GM21619 (cell line): ENCODE data around the gene SIT1.
"Not testable (repeated sequence)": the region's sequence is repeated elsewhere in the genome, so short reads cannot be mapped to it uniquely, and the experiment has no call there.

Experiments used
- ATAC-seq: cut with Tn5 transposase; IDR thresholded peaks from one replicate; pipeline ENCODE4 v1.9.1; 2021; ENCODE audit not compliant: unreplicated experiment

The SIT1 gene

GRCh38 chr9:35638751-35639150, 12.0 kb downstream of the SIT1 start:
- ATAC-seq: not testable (repeated sequence)

GRCh38 chr9:35637427-35637955, 13.2 kb downstream of the SIT1 start:
- ATAC-seq: not testable (repeated sequence)

- not testable (repeated sequence) for ATAC-seq
Observed at GRCh38 chr9:35636877-35637246, 13.9 kb downstream of the SIT1 start.

- no peak for ATAC-seq
Observed at GRCh38 chr9:35636135-35636876, 14.4 kb downstream of the SIT1 start.

GRCh38 chr9:35635730-35636129, 15.0 kb downstream of the SIT1 start:
- ATAC-seq: no peak

GRCh38 chr9:35629597-35629996, 21.1 kb downstream of the SIT1 start:
- no peak for ATAC-seq

GRCh38 chr9:35628389-35628991, 22.2 kb downstream of the SIT1 start:
- ATAC-seq: no peak

- ATAC-seq: no peak
Observed at GRCh38 chr9:35627575-35627974, 23.2 kb downstream of the SIT1 start.

GRCh38 chr9:35619800-35620158, 31.0 kb downstream of the SIT1 start:
- peak; percentile 36 for ATAC-seq

- ATAC-seq: peak; percentile 37
Observed at GRCh38 chr9:35618854-35619799, 31.6 kb downstream of the SIT1 start.

GRCh38 chr9:35618325-35618727, 32.4 kb downstream of the SIT1 start, which contains the start of gene CD72:
Gene CD72, minus strand, starts transcription at chr9:35618413. Its CDS starts 110 bp downstream, at chr9:35618303.
- no peak for ATAC-seq

GRCh38 chr9:35617548-35617947, 33.2 kb downstream of the SIT1 start:
- ATAC-seq: no peak

- no peak for ATAC-seq
Observed at GRCh38 chr9:35616681-35617459, 33.9 kb downstream of the SIT1 start.

GRCh38 chr9:35615981-35616680, 34.6 kb downstream of the SIT1 start:
- ATAC-seq: no peak

- no peak for ATAC-seq
Observed at GRCh38 chr9:35612843-35613242, 37.9 kb downstream of the SIT1 start.

GRCh38 chr9:35612066-35612465, 38.7 kb downstream of the SIT1 start:
- not testable (repeated sequence) for ATAC-seq

- ATAC-seq: peak; percentile 58
Observed at GRCh38 chr9:35611230-35611797, 39.4 kb downstream of the SIT1 start.

- ATAC-seq: no peak
Observed at GRCh38 chr9:35609820-35610163, 40.9 kb downstream of the SIT1 start.

- no peak for ATAC-seq
Observed at GRCh38 chr9:35609001-35609819, 41.5 kb downstream of the SIT1 start.
